HFF-Myc (cell line): ENCODE results near the gene SIRT6.
A peak's percentile ranks its signal among the peaks of the same experiment; 100 is the strongest.

Source experiments
- DNase-seq: peaks from one replicate; pipeline ENCODE4 v3.0.0-alpha.2; 2011; ENCODE audit warnings: low read depth; ENCODE audit errors: extremely low read depth
- H3K4me3 ChIP-seq: replicated peaks from 2 replicates; pipeline ENCODE4 v1.5.1; 2011; ENCODE audit warnings: low read depth, mild to moderate bottlenecking, control low read depth, low read length
- CTCF ChIP-seq: IDR thresholded peaks from 2 replicates; pipeline ENCODE4 v1.5.1; 2012; ENCODE audit warnings: mild to moderate bottlenecking, low read depth, low read length, control low read depth; ENCODE audit errors: missing control alignments

Gene SIRT6

GRCh38 chr19:4124638-4125037, 57.7 kb downstream of the SIRT6 start:
- no peak for TF ChIP-seq CTCF
- peak overlapping the region; percentile 88 for H3K4me3 ChIP-seq
- DNase-seq: no peak
